GM12874 (cell line): ENCODE results near the gene BTRC.

Experiments
- TF ChIP-seq, protein P1 (sequence below): IDR thresholded peaks from 2 replicates; pipeline ENCODE4 v1.5.1; 2011; ENCODE audit warnings: low read depth, mild to moderate bottlenecking, control low read depth, low read length, moderate library complexity; ENCODE audit not compliant: insufficient read depth

Gene BTRC

DNA sequence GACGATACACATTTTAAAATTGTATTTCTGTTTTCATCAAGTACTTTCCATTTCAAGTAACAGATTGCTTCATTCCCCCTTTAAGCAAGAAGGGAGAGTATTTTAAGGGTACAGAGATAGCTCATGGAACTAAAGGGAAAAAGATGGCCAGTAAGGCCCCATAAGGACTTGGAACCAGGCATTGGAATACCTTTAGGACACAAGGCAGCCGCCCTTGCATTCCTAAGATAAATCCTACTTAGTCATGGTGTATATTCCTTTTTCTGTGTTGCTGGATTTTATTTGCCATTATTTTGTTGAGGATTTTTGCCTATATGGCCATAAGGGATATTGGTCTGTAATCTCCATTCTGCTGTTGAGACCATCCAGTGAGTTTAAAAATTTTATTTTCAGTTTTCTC lies 49.2 kb downstream of the BTRC start:
- TF ChIP-seq, protein P1, sequence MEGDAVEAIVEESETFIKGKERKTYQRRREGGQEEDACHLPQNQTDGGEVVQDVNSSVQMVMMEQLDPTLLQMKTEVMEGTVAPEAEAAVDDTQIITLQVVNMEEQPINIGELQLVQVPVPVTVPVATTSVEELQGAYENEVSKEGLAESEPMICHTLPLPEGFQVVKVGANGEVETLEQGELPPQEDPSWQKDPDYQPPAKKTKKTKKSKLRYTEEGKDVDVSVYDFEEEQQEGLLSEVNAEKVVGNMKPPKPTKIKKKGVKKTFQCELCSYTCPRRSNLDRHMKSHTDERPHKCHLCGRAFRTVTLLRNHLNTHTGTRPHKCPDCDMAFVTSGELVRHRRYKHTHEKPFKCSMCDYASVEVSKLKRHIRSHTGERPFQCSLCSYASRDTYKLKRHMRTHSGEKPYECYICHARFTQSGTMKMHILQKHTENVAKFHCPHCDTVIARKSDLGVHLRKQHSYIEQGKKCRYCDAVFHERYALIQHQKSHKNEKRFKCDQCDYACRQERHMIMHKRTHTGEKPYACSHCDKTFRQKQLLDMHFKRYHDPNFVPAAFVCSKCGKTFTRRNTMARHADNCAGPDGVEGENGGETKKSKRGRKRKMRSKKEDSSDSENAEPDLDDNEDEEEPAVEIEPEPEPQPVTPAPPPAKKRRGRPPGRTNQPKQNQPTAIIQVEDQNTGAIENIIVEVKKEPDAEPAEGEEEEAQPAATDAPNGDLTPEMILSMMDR, result no peak

DNA sequence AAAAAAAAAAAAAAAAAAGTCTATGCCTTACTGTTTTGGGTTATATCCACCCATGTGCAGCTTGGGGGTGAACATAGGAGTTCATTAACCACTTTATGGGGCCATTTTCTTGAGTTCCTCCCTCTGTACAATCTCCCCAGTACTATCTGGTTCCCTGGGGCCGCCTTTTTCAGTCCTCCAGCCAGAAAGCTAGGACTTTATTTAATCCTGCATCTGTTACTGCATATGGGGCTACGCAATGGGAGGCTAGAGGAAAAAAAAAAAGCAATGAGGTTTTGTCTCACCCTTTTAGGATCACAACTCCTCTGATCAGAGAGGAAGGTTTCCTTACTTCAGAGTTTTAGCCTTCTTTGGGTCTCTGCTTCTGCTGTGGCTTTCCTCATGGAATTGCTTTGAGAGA lies 51.0 kb downstream of the BTRC start:
- TF ChIP-seq, protein P1, result no peak

DNA sequence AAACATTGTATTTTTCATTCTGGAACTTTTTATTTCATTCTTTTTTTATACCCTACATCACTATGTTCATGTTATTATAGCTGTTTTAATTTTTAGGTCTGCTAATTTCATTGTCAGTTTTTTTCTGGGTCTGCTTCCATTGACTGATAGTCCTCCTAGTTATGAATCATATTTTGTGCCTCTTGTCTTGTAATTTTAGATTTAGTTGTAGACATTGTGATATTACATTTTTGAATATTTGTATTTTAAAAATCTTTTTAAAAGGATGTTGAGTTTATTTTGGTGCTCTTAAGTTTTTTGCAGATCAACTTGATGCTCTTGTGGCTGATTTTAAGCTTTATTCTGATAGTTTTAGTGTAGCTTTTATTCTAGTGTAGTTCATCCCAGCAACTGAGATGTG lies 57.6 kb downstream of the BTRC start:
- TF ChIP-seq, protein P1, result no peak

DNA sequence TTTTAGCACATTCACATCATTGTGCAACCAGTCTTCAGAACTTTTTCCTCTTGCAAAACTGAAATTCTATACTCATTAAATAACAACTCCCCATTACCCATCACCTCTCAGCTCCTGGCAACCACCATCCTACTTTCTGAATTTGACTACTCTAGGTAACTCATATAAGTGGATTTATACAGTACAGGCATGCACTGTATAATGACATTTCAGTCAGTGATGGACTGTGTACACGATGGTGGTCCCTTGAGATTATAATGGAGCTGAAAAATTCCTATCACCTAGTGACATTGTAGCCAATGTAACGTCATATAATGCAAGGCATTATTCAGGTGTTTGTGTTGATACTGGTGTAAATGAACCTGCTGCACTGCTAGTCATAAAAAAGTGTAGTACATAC lies 60.1 kb downstream of the BTRC start:
- TF ChIP-seq, protein P1, result no peak

DNA sequence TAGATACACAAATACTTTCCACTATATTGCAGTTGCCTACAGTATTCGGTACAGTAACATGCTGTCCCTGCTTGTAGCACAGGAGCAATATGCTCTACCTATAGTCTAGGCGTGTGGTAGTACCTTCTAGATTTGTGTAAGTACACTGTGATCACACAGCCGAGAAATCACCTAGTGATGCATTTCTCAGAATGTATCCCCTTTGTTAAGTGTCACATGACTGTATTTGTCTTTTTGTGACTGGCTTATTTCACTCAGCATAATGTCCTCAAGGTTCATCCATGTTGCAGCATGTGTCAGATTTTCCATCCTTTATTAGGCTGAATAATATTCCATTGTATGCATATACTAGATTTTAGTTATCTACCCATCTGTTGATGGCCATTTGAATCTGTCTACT lies 61.9 kb downstream of the BTRC start:
- TF ChIP-seq, protein P1, result no peak

DNA sequence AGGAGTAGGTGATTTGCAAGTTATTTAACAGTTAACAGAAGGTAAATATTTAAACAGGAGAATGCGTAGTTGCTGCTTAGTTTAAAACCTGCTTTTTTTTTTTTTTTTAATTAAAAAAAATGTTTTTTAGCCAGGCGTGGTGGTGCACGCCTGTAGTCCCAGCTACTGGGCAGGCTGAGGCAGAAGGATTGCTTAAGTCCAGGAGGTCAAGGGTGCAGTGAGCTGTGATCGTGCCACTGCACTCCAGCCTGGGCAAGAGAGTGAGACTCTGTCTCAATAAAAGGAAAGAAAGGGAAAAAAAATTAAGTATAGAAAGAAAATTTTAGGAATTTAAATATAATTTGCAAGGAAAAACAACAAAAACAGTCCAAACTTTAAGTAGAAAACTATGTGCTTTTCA lies 71.6 kb downstream of the BTRC start:
- TF ChIP-seq, protein P1, result no peak

DNA sequence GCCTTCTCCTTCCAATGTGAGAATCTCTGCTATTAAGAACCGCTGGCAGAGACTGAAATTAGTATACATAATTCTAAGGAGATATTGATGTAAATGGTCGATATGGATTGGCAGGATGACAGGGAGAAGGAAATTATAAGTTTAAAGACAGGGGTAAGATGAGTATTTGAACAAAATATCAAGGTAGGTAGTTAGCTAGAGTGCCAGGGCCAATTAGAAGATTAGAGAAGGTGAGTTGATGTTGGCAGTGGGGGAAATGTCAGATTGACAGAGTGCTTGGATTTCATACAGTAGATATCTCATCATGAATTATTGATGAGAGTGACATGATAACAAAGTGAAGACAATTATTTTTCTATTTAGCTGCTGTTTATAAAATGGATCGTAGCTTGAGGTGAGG lies 74.1 kb downstream of the BTRC start:
- TF ChIP-seq, protein P1, result no peak

DNA sequence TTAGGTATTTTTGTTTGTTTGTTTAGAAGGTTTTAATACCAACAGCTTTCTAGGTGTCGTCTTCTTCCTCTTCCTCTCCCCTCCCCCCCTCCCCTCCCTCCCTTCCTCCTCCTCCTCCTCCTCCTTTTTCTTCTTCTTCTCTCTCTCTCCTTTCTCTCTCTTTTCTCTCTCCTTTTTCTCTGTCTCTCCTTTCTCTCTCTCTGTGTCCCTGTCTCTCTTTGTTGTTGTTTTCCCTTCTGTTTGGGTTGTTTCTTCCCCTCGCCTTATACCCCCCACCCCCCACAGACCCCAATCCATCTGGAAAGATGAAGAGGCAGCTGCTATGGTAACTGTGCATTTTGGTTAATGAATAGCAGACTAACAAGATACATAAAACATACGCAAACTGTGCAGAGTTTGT lies 75.5 kb downstream of the BTRC start:
- TF ChIP-seq, protein P1, result no peak
